Stimulated activated CD8-positive, alpha-beta memory T cell treated with anti-CD3 and anti-CD28 coated beads, Interleukin-15, amount 100 ng/mL, for 24 hours (primary cell): ENCODE data around the gene HK1.
A peak's percentile ranks its signal among the peaks of the same experiment; 100 is the strongest.
"Not testable (repeated sequence)": the region's sequence is repeated elsewhere in the genome, so short reads cannot be mapped to it uniquely, and the experiment has no call there.

ENCODE experiments used
- DNase-seq: peaks from one replicate; pipeline ENCODE4 v3.0.0-alpha.2; 2020; ENCODE audit warnings: low read depth

HK1 gene

GRCh38 chr10:69421611-69422308 lies 143.5 kb downstream of the HK1 start:
- no peak for DNase-seq

GRCh38 chr10:69422676-69423075 lies 144.4 kb downstream of the HK1 start:
- DNase-seq, result no peak

- DNase-seq, result no peak
These were observed 146.7 kb downstream of the HK1 start for GRCh38 chr10:69425041-69425440.

- DNase-seq, result no peak
These were observed 147.4 kb downstream of the HK1 start for GRCh38 chr10:69425511-69426298.

GRCh38 chr10:69426376-69426727 lies 148.1 kb downstream of the HK1 start:
- no peak for DNase-seq

GRCh38 chr10:69428165-69428564 lies 149.9 kb downstream of the HK1 start:
- DNase-seq, result no peak

GRCh38 chr10:69434169-69434568 lies 155.9 kb downstream of the HK1 start:
- no peak for DNase-seq

- DNase-seq, result no peak
These were observed 156.6 kb downstream of the HK1 start for GRCh38 chr10:69434926-69435325.

- no peak for DNase-seq
These were observed 157.7 kb downstream of the HK1 start for GRCh38 chr10:69435966-69436520.

- DNase-seq, result no peak
These were observed 159.3 kb downstream of the HK1 start for GRCh38 chr10:69437321-69438259.

- DNase-seq, result no peak
These were observed 160.4 kb downstream of the HK1 start for GRCh38 chr10:69438536-69439349.

- no peak for DNase-seq
These were observed 161.0 kb downstream of the HK1 start for GRCh38 chr10:69439350-69439739.

- no peak for DNase-seq
These were observed 161.7 kb downstream of the HK1 start for GRCh38 chr10:69439813-69440506.

GRCh38 chr10:69443354-69443753 lies 165.1 kb downstream of the HK1 start:
- no peak for DNase-seq

- no peak for DNase-seq
These were observed 166.7 kb downstream of the HK1 start for GRCh38 chr10:69445041-69445440.

GRCh38 chr10:69446229-69446628 lies 167.9 kb downstream of the HK1 start:
- DNase-seq, result no peak

GRCh38 chr10:69446650-69447151 lies 168.4 kb downstream of the HK1 start:
- no peak for DNase-seq

GRCh38 chr10:69449841-69450240 lies 171.5 kb downstream of the HK1 start:
- DNase-seq, result no peak

GRCh38 chr10:69450395-69450794 lies 172.1 kb downstream of the HK1 start:
- not testable (repeated sequence) for DNase-seq

- DNase-seq, result peak; percentile 49
These were observed 173.0 kb downstream of the HK1 start, which contains the start of gene TSPAN15 for GRCh38 chr10:69451209-69451783. TSPAN15 (plus strand) TSS chr10:69451465; CDS start chr10:69451595, 130 bp downstream.
